ENCODE data around the gene TSR1. TPM values are rescaled to one million over a fixed set of nuclear protein-coding genes. Genes with fewer than 3 reads are reported as not detected.
"Not testable (repeated sequence)": the region's sequence is repeated elsewhere in the genome, so short reads cannot be mapped to it uniquely, and the experiment has no call there.

Gene TSR1
- total RNA-seq, 1 experiment from 2014 or later, result 81.8 TPM

GRCh38 chr17:2335726-2336214 lies 487 bp downstream of the TSR1 start:
- Histone ChIP-seq H3K27me3 (ENCODE audit: control insufficient read depth, insufficient read depth, low read length) (no peaks in the 10 kb centered on the region), H3K4me3 (ENCODE audit: insufficient read depth, low read depth, low read length) (peak overlapping the region; percentile 92), H3K36me3 (replicated peaks; ENCODE audit: control insufficient read depth, insufficient read depth, low read length) (peaks cover 36% of the 10 kb centered on the region)
- DNase-seq, result peak; percentile 68

GRCh38 chr17:2331303-2331702 lies 5.0 kb downstream of the TSR1 start:
- Histone ChIP-seq H3K4me3 (ENCODE audit: insufficient read depth, low read depth, low read length) (no peak overlapping the region), H3K27me3 (ENCODE audit: control insufficient read depth, insufficient read depth, low read length) (no peaks in the 10 kb centered on the region), H3K36me3 (replicated peaks; ENCODE audit: control insufficient read depth, insufficient read depth, low read length) (peaks cover 58% of the 10 kb centered on the region)
- no peak for DNase-seq

- peaks cover 32% of the 10 kb centered on the region for H3K36me3 ChIP-seq (replicated peaks; ENCODE audit: control insufficient read depth, insufficient read depth, low read length)
- no peaks in the 10 kb centered on the region for H3K27me3 ChIP-seq (ENCODE audit: control insufficient read depth, insufficient read depth, low read length)
- no peak for DNase-seq
- H3K4me3 ChIP-seq (ENCODE audit: insufficient read depth, low read depth, low read length), result no peak overlapping the region
These were observed 12.5 kb downstream of the TSR1 start for GRCh38 chr17:2323629-2324314.

GRCh38 chr17:2321399-2321798 lies 14.9 kb downstream of the TSR1 start:
- H3K36me3 ChIP-seq (replicated peaks; ENCODE audit: control insufficient read depth, insufficient read depth, low read length), result peaks cover 28% of the 10 kb centered on the region
- DNase-seq, result no peak
- H3K4me3 ChIP-seq (ENCODE audit: insufficient read depth, low read depth, low read length), result no peak overlapping the region
- H3K27me3 ChIP-seq (ENCODE audit: control insufficient read depth, insufficient read depth, low read length), result no peaks in the 10 kb centered on the region

GRCh38 chr17:2319051-2319450 lies 17.2 kb downstream of the TSR1 start:
- Histone ChIP-seq H3K36me3 (replicated peaks; ENCODE audit: control insufficient read depth, insufficient read depth, low read length) (peaks cover 12% of the 10 kb centered on the region), H3K27me3 (ENCODE audit: control insufficient read depth, insufficient read depth, low read length) (no peaks in the 10 kb centered on the region), H3K4me3 (ENCODE audit: insufficient read depth, low read depth, low read length) (no peak overlapping the region)
- no peak for DNase-seq

- H3K36me3 ChIP-seq (replicated peaks; ENCODE audit: control insufficient read depth, insufficient read depth, low read length), result no peaks in the 10 kb centered on the region; the same call in 1 of the 2 replicates
- DNase-seq, result no peak
- H3K27me3 ChIP-seq (ENCODE audit: control insufficient read depth, insufficient read depth, low read length), result no peaks in the 10 kb centered on the region
- no peak overlapping the region for H3K4me3 ChIP-seq (ENCODE audit: insufficient read depth, low read depth, low read length)
These were observed 18.5 kb downstream of the TSR1 start for GRCh38 chr17:2317796-2318195.

- not testable (repeated sequence) for DNase-seq; H3K4me3 ChIP-seq (ENCODE audit: insufficient read depth, low read depth, low read length); H3K36me3 ChIP-seq (replicated peaks; ENCODE audit: control insufficient read depth, insufficient read depth, low read length); H3K27me3 ChIP-seq (ENCODE audit: control insufficient read depth, insufficient read depth, low read length)
These were observed 19.4 kb downstream of the TSR1 start for GRCh38 chr17:2316916-2317205.

GRCh38 chr17:2312736-2313135 lies 23.5 kb downstream of the TSR1 start:
- H3K36me3 ChIP-seq (replicated peaks; ENCODE audit: control insufficient read depth, insufficient read depth, low read length), result no peaks in the 10 kb centered on the region
- no peak overlapping the region for H3K4me3 ChIP-seq (ENCODE audit: insufficient read depth, low read depth, low read length)
- DNase-seq, result no peak
- H3K27me3 ChIP-seq (ENCODE audit: control insufficient read depth, insufficient read depth, low read length), result no peaks in the 10 kb centered on the region

GRCh38 chr17:2309338-2310154 lies 26.7 kb downstream of the TSR1 start:
- Histone ChIP-seq H3K27me3 (ENCODE audit: control insufficient read depth, insufficient read depth, low read length) (no peaks in the 10 kb centered on the region), H3K36me3 (replicated peaks; ENCODE audit: control insufficient read depth, insufficient read depth, low read length) (no peaks in the 10 kb centered on the region), H3K4me3 (ENCODE audit: insufficient read depth, low read depth, low read length) (no peak overlapping the region)
- DNase-seq, result no peak

GRCh38 chr17:2304931-2305330 lies 31.3 kb downstream of the TSR1 start:
- no peak for DNase-seq
- Histone ChIP-seq H3K4me3 (ENCODE audit: insufficient read depth, low read depth, low read length) (no peak overlapping the region), H3K27me3 (ENCODE audit: control insufficient read depth, insufficient read depth, low read length) (no peaks in the 10 kb centered on the region), H3K36me3 (replicated peaks; ENCODE audit: control insufficient read depth, insufficient read depth, low read length) (0 out of 2 replicates have a peak, but pooled peaks cover 1% of the 10 kb centered on the region)

- peak; percentile 100 for DNase-seq
- Histone ChIP-seq H3K36me3 (replicated peaks; ENCODE audit: control insufficient read depth, insufficient read depth, low read length) (peaks cover 3% of the 10 kb centered on the region), H3K27me3 (ENCODE audit: control insufficient read depth, insufficient read depth, low read length) (no peaks in the 10 kb centered on the region), H3K4me3 (ENCODE audit: insufficient read depth, low read depth, low read length) (peak within 1 kb of the TSS; percentile 90)
These were observed 32.8 kb downstream of the TSR1 start, which contains the start of the genes SMG6 and SRR for GRCh38 chr17:2303204-2304188. SMG6 (minus strand) TSS chr17:2303785; CDS start chr17:2303720, 65 bp downstream. SRR (plus strand) TSS chr17:2303950; CDS start chr17:2315561, 11,611 bp downstream.

GRCh38 chr17:2302778-2303203 lies 33.5 kb downstream of the TSR1 start:
- Histone ChIP-seq H3K4me3 (ENCODE audit: insufficient read depth, low read depth, low read length) (peak overlapping the region; percentile 90), H3K36me3 (replicated peaks; ENCODE audit: control insufficient read depth, insufficient read depth, low read length) (peaks cover 3% of the 10 kb centered on the region), H3K27me3 (ENCODE audit: control insufficient read depth, insufficient read depth, low read length) (no peaks in the 10 kb centered on the region)
- DNase-seq, result peak; percentile 55

- Histone ChIP-seq H3K27me3 (ENCODE audit: control insufficient read depth, insufficient read depth, low read length) (no peaks in the 10 kb centered on the region), H3K36me3 (replicated peaks; ENCODE audit: control insufficient read depth, insufficient read depth, low read length) (peaks cover 10% of the 10 kb centered on the region), H3K4me3 (ENCODE audit: insufficient read depth, low read depth, low read length) (no peak overlapping the region)
- no peak for DNase-seq
These were observed 36.5 kb downstream of the TSR1 start for GRCh38 chr17:2299756-2300155.

GRCh38 chr17:2299136-2299535 lies 37.1 kb downstream of the TSR1 start:
- no peak for DNase-seq
- no peak overlapping the region for H3K4me3 ChIP-seq (ENCODE audit: insufficient read depth, low read depth, low read length)
- H3K36me3 ChIP-seq (replicated peaks; ENCODE audit: control insufficient read depth, insufficient read depth, low read length), result peaks cover 10% of the 10 kb centered on the region
- no peaks in the 10 kb centered on the region for H3K27me3 ChIP-seq (ENCODE audit: control insufficient read depth, insufficient read depth, low read length)

Measured in H7 (cell line).